Camera-type eye (tissue), 1 donor: Measurements from ENCODE around the gene WNT2. TPM values are rescaled to one million over a fixed set of nuclear protein-coding genes. Genes with fewer than 3 reads are reported as not detected.

Experiments
- total RNA-seq: library from RNA; depleted of rRNA; stranded (reverse); fragments of >200 nt; gene quantifications from one replicate; pipeline ENCODE4 v1.2.3, GENCODE V29; 2014

The WNT2 gene
- total RNA-seq: 2.6 TPM

GRCh38 chr7:117322741-117323304, at the start of gene WNT2:
WNT2 (minus strand) TSS chr7:117323058; CDS start chr7:117322989, 69 bp downstream.

Other genes starting within 250 kb of the WNT2 start
- gene ASZ1, start 104.4 kb upstream of the WNT2 start, total RNA-seq: not detected
- 2.5 TPM for gene CFTR, start 157.0 kb upstream of the WNT2 start, total RNA-seq